Esophagus muscularis mucosa (tissue), 4 donors: ENCODE results near the gene CTH.

Experiments used
- EP300 ChIP-seq: sonication (generic); formaldehyde crosslinking; IDR thresholded peaks from one replicate; pipeline ENCODE4 v1.6.1; 2017; ENCODE audit warnings: antibody characterized with exemption
- POLR2A ChIP-seq: fragments of 450-650 bp; IDR thresholded peaks from one replicate; pipeline ENCODE4 v1.6.1; 2017; ENCODE audit warnings: antibody characterized with exemption, moderate library complexity, mild to moderate bottlenecking, low read depth
- POLR2AphosphoS5 ChIP-seq, 2 donors: sonication (generic); formaldehyde crosslinking; IDR thresholded peaks; one replicate each; pipeline ENCODE4 v1.6.1; 2017; ENCODE audit warnings: antibody characterized with exemption in 2 of 2
- TF ChIP-seq, protein P1 (sequence below), 3 experiments: fragments of 200-600 bp in 2 of 3; fragments of 450-650 bp in 1 of 3; sonication (generic) in 2 of 3; IDR thresholded peaks; one replicate each; pipeline ENCODE4 v1.5.1; 2017 to 2019; ENCODE audit warnings: antibody characterized with exemption in 3 of 3, mild to moderate bottlenecking in 2 of 3, moderate library complexity in 1 of 3

DNA sequence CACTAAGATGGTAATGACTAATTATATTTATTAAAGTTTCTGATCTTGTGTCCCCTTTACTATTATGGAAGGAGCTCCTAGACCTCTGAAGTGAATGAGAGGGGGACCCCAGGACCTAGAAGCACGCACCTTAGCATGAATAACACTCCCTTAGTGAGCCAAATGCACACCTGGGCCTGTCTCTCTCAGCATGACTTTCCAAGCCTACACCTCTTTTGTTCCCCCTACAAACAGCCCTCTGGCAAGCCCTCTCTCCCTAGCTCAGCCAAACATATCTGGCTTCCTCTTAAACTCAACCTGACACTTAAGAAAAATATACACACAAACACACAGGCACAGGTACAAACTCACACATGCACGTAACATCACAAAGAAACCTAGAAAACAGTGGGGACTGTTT, 7.3 kb upstream of the CTH start:
- TF ChIP-seq, protein P1, sequence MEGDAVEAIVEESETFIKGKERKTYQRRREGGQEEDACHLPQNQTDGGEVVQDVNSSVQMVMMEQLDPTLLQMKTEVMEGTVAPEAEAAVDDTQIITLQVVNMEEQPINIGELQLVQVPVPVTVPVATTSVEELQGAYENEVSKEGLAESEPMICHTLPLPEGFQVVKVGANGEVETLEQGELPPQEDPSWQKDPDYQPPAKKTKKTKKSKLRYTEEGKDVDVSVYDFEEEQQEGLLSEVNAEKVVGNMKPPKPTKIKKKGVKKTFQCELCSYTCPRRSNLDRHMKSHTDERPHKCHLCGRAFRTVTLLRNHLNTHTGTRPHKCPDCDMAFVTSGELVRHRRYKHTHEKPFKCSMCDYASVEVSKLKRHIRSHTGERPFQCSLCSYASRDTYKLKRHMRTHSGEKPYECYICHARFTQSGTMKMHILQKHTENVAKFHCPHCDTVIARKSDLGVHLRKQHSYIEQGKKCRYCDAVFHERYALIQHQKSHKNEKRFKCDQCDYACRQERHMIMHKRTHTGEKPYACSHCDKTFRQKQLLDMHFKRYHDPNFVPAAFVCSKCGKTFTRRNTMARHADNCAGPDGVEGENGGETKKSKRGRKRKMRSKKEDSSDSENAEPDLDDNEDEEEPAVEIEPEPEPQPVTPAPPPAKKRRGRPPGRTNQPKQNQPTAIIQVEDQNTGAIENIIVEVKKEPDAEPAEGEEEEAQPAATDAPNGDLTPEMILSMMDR (IDR thresholded peaks at IDR 0.05): no peak
- TF ChIP-seq POLR2A (no peak), POLR2AphosphoS5 (IDR thresholded peaks at IDR 0.05) (no peak), EP300 (no peak)
